BE2C (cell line): ENCODE data around the gene HAP1.

Experiments used
- DNase-seq: peaks from one replicate; pipeline ENCODE4 v3.0.0-alpha.2; 2020
- H3K27me3 ChIP-seq: fragments of 250-450 bp; sonication (Bioruptor Pico); 2 replicates; pipeline ENCODE4 v1.5.1; 2020; ENCODE audit warnings: mild to moderate bottlenecking
- H3K36me3 ChIP-seq: fragments of 250-450 bp; sonication (Bioruptor Pico); 2 replicates; pipeline ENCODE4 v1.5.1; 2020; ENCODE audit warnings: mild to moderate bottlenecking
- H3K4me1 ChIP-seq: fragments of 250-450 bp; sonication (Bioruptor Pico); 2 replicates; pipeline ENCODE4 v1.5.1; 2020
- H3K4me3 ChIP-seq: 2 replicates; pipeline ENCODE4 v1.5.1; 2011; ENCODE audit warnings: low read depth, low read length
- H3K9me3 ChIP-seq: fragments of 250-450 bp; sonication (Bioruptor Pico); 2 replicates; pipeline ENCODE4 v1.5.1; 2020
- CTCF ChIP-seq: IDR thresholded peaks from 2 replicates; pipeline ENCODE4 v1.5.1; 2012; ENCODE audit warnings: mild to moderate bottlenecking, low read depth, low read length

Gene HAP1

GRCh38 chr17:41766135-41766534 is 31.7 kb upstream of the HAP1 start:
- peaks cover 28% of the 10 kb centered on the region for H3K36me3 ChIP-seq
- no peak overlapping the region for H3K4me3 ChIP-seq
- no peak for TF ChIP-seq CTCF

GRCh38 chr17:41763327-41763726 is 28.9 kb upstream of the HAP1 start:
- DNase-seq, result no peak
- no peak for TF ChIP-seq CTCF
- H3K36me3 ChIP-seq, result peaks cover 21% of the 10 kb centered on the region
- H3K4me1 ChIP-seq, result no peaks in the 10 kb centered on the region
- H3K9me3 ChIP-seq, result no peaks in the 10 kb centered on the region
- H3K4me3 ChIP-seq, result no peak overlapping the region
- H3K27me3 ChIP-seq, result no peaks in the 10 kb centered on the region

More at GRCh38 chr17:41766135-41766534, 31.7 kb upstream of the HAP1 start:
- DNase-seq, result no peak
- Histone ChIP-seq H3K27me3 (no peaks in the 10 kb centered on the region), H3K4me1 (no peaks in the 10 kb centered on the region), H3K9me3 (no peaks in the 10 kb centered on the region)

GRCh38 chr17:41762841-41763240 is 28.4 kb upstream of the HAP1 start:
- Histone ChIP-seq H3K27me3 (no peaks in the 10 kb centered on the region), H3K36me3 (peaks cover 19% of the 10 kb centered on the region), H3K4me3 (no peak overlapping the region), H3K4me1 (no peaks in the 10 kb centered on the region), H3K9me3 (no peaks in the 10 kb centered on the region)
- TF ChIP-seq CTCF, result no peak
- DNase-seq, result no peak

- no peak for DNase-seq
- TF ChIP-seq CTCF, result no peak
- Histone ChIP-seq H3K9me3 (no peaks in the 10 kb centered on the region), H3K36me3 (peaks cover 16% of the 10 kb centered on the region), H3K27me3 (no peaks in the 10 kb centered on the region), H3K4me1 (no peaks in the 10 kb centered on the region), H3K4me3 (no peak overlapping the region)
These were observed 27.9 kb upstream of the HAP1 start for GRCh38 chr17:41762391-41762790.

GRCh38 chr17:41760878-41761277 is 26.4 kb upstream of the HAP1 start:
- Histone ChIP-seq H3K36me3 (peaks cover 22% of the 10 kb centered on the region), H3K9me3 (no peaks in the 10 kb centered on the region), H3K4me3 (no peak overlapping the region)

GRCh38 chr17:41758601-41759000 is 24.2 kb upstream of the HAP1 start:
- Histone ChIP-seq H3K36me3 (peaks cover 14% of the 10 kb centered on the region), H3K27me3 (no peaks in the 10 kb centered on the region), H3K9me3 (no peaks in the 10 kb centered on the region), H3K4me3 (no peak overlapping the region), H3K4me1 (no peaks in the 10 kb centered on the region)
- DNase-seq, result no peak
- TF ChIP-seq CTCF, result no peak

More at GRCh38 chr17:41760878-41761277, 26.4 kb upstream of the HAP1 start:
- no peak for DNase-seq
- TF ChIP-seq CTCF, result no peak
- Histone ChIP-seq H3K27me3 (no peaks in the 10 kb centered on the region), H3K4me1 (no peaks in the 10 kb centered on the region)
